H1 (cell line): ENCODE measurements around the gene NELL1. TPM values are rescaled to one million over a fixed set of nuclear protein-coding genes. Genes with fewer than 3 reads are reported as not detected.
A peak's percentile ranks its signal among the peaks of the same experiment; 100 is the strongest.

ENCODE experiments used
- CTCF ChIA-PET: fragments of 300-600 bp; sonication (Branson Sonifier 250); formaldehyde crosslinking; loops from one replicate; lab custom pipeline; 2021; ENCODE audit not compliant: partially characterized antibody; lab: Charles Lee
- POLR2A ChIA-PET: fragments of 300-600 bp; sonication (Branson Sonifier 250); formaldehyde crosslinking; loops from one replicate; lab custom pipeline; 2021; ENCODE audit warnings: inconsistent platforms; ENCODE audit not compliant: partially characterized antibody; lab: Charles Lee
- DNase-seq, 2 experiments: peaks; one replicate each; pipeline versions ENCODE4 v3.0.0 to v3.0.0-alpha.2; 2010 to 2022; ENCODE audit warnings: low spot score in 2 of 2, low read depth in 1 of 2, mixed read lengths in 1 of 2
- FAIRE-seq: peaks from 2 replicates; lab custom pipeline; 2011; peaks lifted over from hg19 to GRCh38; lab: Jason Lieb, UNC
- H2AFZ ChIP-seq: 2 replicates; pipeline ENCODE4 v1.8.1; 2012; ENCODE audit warnings: low read length, inconsistent platforms
- H2AK5ac ChIP-seq: 2 replicates; pipeline ENCODE4 v1.6.1; 2013; ENCODE audit warnings: low read depth, low read length
- H2BK120ac ChIP-seq: replicated peaks from 2 replicates; pipeline ENCODE3; 2013; ENCODE audit warnings: low read depth, low read length, inconsistent platforms
- H2BK12ac ChIP-seq: 2 replicates; pipeline ENCODE4 v1.6.1; 2013; ENCODE audit warnings: low read depth, low read length
- H2BK15ac ChIP-seq: 2 replicates; pipeline ENCODE4 v1.6.1; 2013; ENCODE audit warnings: low read length
- H2BK20ac ChIP-seq: 2 replicates; pipeline ENCODE4 v1.6.1; 2013; ENCODE audit warnings: low read length
- H2BK5ac ChIP-seq: 2 replicates; pipeline ENCODE4 v1.6.1; 2013; ENCODE audit warnings: low read depth, low read length
- H3K14ac ChIP-seq: 2 replicates; pipeline ENCODE4 v1.6.1; 2013; ENCODE audit warnings: inconsistent platforms; ENCODE audit not compliant: insufficient read length
- H3K18ac ChIP-seq: 2 replicates; pipeline ENCODE4 v1.6.1; 2013; ENCODE audit warnings: low read length; ENCODE audit errors: extremely low read depth
- H3K23ac ChIP-seq: 2 replicates; pipeline ENCODE4 v1.6.1; 2013; ENCODE audit warnings: inconsistent platforms; ENCODE audit not compliant: insufficient read length
- H3K23me2 ChIP-seq: 2 replicates; pipeline ENCODE4 v1.6.1; 2013; ENCODE audit warnings: low read depth, low read length
- H3K27ac ChIP-seq: 2 replicates; pipeline ENCODE4 v1.6.1; 2011; ENCODE audit warnings: low read depth, low read length, inconsistent platforms
- H3K27me3 ChIP-seq, 4 experiments: replicated peaks in 1 of 4; 1 replicate in 1 of 4; 2 replicates in 3 of 4; pipeline versions ENCODE4 v1.6.1 to v1.8.1; 2011 to 2013; ENCODE audit warnings: low read length in 3 of 4, mild to moderate bottlenecking in 3 of 4, inconsistent platforms in 2 of 4, mixed read lengths in 2 of 4, moderate library complexity in 1 of 4; ENCODE audit not compliant: control insufficient read depth in 3 of 4, insufficient read depth in 3 of 4; ENCODE audit errors: extremely low read depth in 1 of 4
- H3K36me3 ChIP-seq, 4 experiments: 2 replicates each; pipeline versions ENCODE4 v1.6.1 to v1.8.1; 2011 to 2013; ENCODE audit warnings: mild to moderate bottlenecking in 4 of 4, low read length in 3 of 4, moderate library complexity in 2 of 4, control low read depth in 1 of 4, inconsistent platforms in 1 of 4; ENCODE audit not compliant: insufficient read depth in 4 of 4, control insufficient read depth in 2 of 4
- H3K4ac ChIP-seq: replicated peaks from 2 replicates; pipeline ENCODE3; 2013; ENCODE audit warnings: low read length, low read depth, mixed read lengths, inconsistent platforms; ENCODE audit not compliant: insufficient read length
- H3K4me1 ChIP-seq, 4 experiments: replicated peaks in 1 of 4; 1 replicate in 1 of 4; 2 replicates in 3 of 4; pipeline versions ENCODE4 v1.6.1 to v1.8.1; 2011 to 2013; ENCODE audit warnings: low read length in 3 of 4, inconsistent platforms in 2 of 4, mixed read lengths in 1 of 4; ENCODE audit not compliant: insufficient read depth in 4 of 4, control insufficient read depth in 3 of 4
- H3K4me2 ChIP-seq, 2 experiments: 2 replicates each; pipeline versions ENCODE4 v1.6.1 to v1.8.1; 2011 to 2013; ENCODE audit warnings: low read depth in 2 of 2, low read length in 2 of 2, control low read depth in 1 of 2, inconsistent platforms in 1 of 2, mild to moderate bottlenecking in 1 of 2; ENCODE audit not compliant: insufficient read depth in 1 of 2
- H3K4me3 ChIP-seq, 4 experiments: fragments of 200-600, 300-600 bp in 1 of 4; sonication (generic), shearing (Covaris generic), sonication (Bioruptor Twin) in 1 of 4; 2 replicates each; pipeline versions ENCODE4 v1.5.1 to v1.8.1; 2011 to 2016; ENCODE audit warnings: low read length in 4 of 4, low read depth in 3 of 4, control low read depth in 2 of 4, inconsistent platforms in 2 of 4, mild to moderate bottlenecking in 2 of 4, mixed read lengths in 1 of 4, moderate library complexity in 1 of 4; ENCODE audit not compliant: insufficient read depth in 2 of 4; ENCODE audit errors: extremely low read depth in 1 of 4
- H3K56ac ChIP-seq: replicated peaks from 2 replicates; pipeline ENCODE3; 2013; ENCODE audit warnings: low read depth, mild to moderate bottlenecking, mixed read lengths, low read length, inconsistent platforms; ENCODE audit not compliant: insufficient read length
- H3K79me1 ChIP-seq: 2 replicates; pipeline ENCODE4 v1.6.1; 2013; ENCODE audit warnings: low read depth, low read length, control low read depth
- H3K79me2 ChIP-seq, 2 experiments: 2 replicates each; pipeline versions ENCODE4 v1.6.1 to v1.8.1; 2012 to 2013; ENCODE audit warnings: low read length in 2 of 2, mild to moderate bottlenecking in 2 of 2, inconsistent platforms in 1 of 2; ENCODE audit not compliant: insufficient read depth in 2 of 2, control insufficient read depth in 1 of 2
- H3K9ac ChIP-seq, 4 experiments: replicated peaks in 1 of 4; 1 replicate in 1 of 4; 2 replicates in 3 of 4; pipeline versions ENCODE4 v1.6.1 to v1.8.1; 2011 to 2013; ENCODE audit warnings: low read depth in 3 of 4, low read length in 3 of 4, control low read depth in 2 of 4, mild to moderate bottlenecking in 2 of 4, moderate library complexity in 2 of 4, inconsistent platforms in 1 of 4; ENCODE audit errors: extremely low read depth in 1 of 4
- H3K9me3 ChIP-seq, 2 experiments: 2 replicates each; pipeline versions ENCODE4 v1.6.1 to v1.8.1; 2012 to 2013; ENCODE audit warnings: mild to moderate bottlenecking in 2 of 2, moderate library complexity in 2 of 2, control low read depth in 1 of 2, inconsistent platforms in 1 of 2, low read depth in 1 of 2, low read length in 1 of 2, mixed read lengths in 1 of 2; ENCODE audit not compliant: insufficient read depth in 2 of 2
- H4K20me1 ChIP-seq, 2 experiments: replicated peaks in 1 of 2; 2 replicates each; pipeline versions ENCODE3 to v1.8.1; 2011 to 2013; ENCODE audit warnings: inconsistent platforms in 2 of 2, low read length in 2 of 2, mild to moderate bottlenecking in 1 of 2; ENCODE audit not compliant: insufficient read depth in 2 of 2, control insufficient read depth in 1 of 2
- H4K5ac ChIP-seq: 2 replicates; pipeline ENCODE4 v1.6.1; 2013; ENCODE audit warnings: low read length, low read depth, mixed read lengths, inconsistent platforms; ENCODE audit not compliant: insufficient read length
- H4K8ac ChIP-seq: 2 replicates; pipeline ENCODE4 v1.8.0; 2013; ENCODE audit warnings: mild to moderate bottlenecking, moderate library complexity, low read length, inconsistent platforms; ENCODE audit not compliant: insufficient read depth; ENCODE audit errors: extremely low read depth
- H4K91ac ChIP-seq: replicated peaks from 2 replicates; pipeline ENCODE3; 2013; ENCODE audit warnings: low read length, mixed read lengths, inconsistent platforms; ENCODE audit not compliant: insufficient read length
- POU5F1 ChIP-seq: IDR thresholded peaks from 2 replicates; pipeline ENCODE4 v1.6.1; 2011; ENCODE audit warnings: low read depth, mild to moderate bottlenecking, low read length, moderate library complexity
- RAD21 ChIP-seq, 2 experiments: IDR thresholded peaks in 1 of 2; conservative IDR thresholded peaks in 1 of 2; 2 replicates each; pipeline ENCODE4 v1.6.1; 2011; ENCODE audit warnings: low read depth in 2 of 2, low read length in 2 of 2, improper control_type of control experiment in 1 of 2, inconsistent platforms in 1 of 2, mild to moderate bottlenecking in 1 of 2, moderate library complexity in 1 of 2
- WGBS, 2 experiments: shearing (Covaris generic) in 1 of 2; methylation state at CpG; one replicate each; pipeline versions ENCODE4 v1.1.6 to v1.1.7; 2013 to 2015; ENCODE audit warnings: low lambda C conversion rate in 2 of 2, mixed read lengths in 2 of 2, inconsistent platforms in 1 of 2, low coverage in 1 of 2, missing lambda C conversion rate in 1 of 2; ENCODE audit not compliant: insufficient replicate concordance in 2 of 2, insufficient coverage in 1 of 2, insufficient read length in 1 of 2; ENCODE audit errors: extremely low coverage in 1 of 2, missing lambda C conversion rate in 1 of 2; 5-methylcytosine and 5-hydroxymethylcytosine counted together
- polyA plus RNA-seq, 7 experiments: library from polyadenylated mRNA; depleted of rRNA in 3 of 7; stranded (reverse) in 5 of 7; unstranded in 2 of 7; fragments of >200 nt in 5 of 7; fragments of 200-250 nt in 2 of 7; gene quantifications; 1 replicate in 5 of 7; 2 replicates in 1 of 7; 4 replicates in 1 of 7; pipeline versions ENCODE4 v1.2.1 to v1.2.3, GENCODE V29; 2011 to 2013; ENCODE audit warnings: missing spikeins in 2 of 7, mixed read lengths in 2 of 7
- total RNA-seq: library from RNA; stranded (reverse); fragmentation: NEBNext Ultra II Directional; extraction: Animal tissue kit (Norgen Biotek cat#: 25700); gene quantifications from 2 replicates; pipeline ENCODE4 v1.2.1, GENCODE V29; 2021

Gene NELL1
- total and polyA plus RNA-seq, 2 of the 8 experiments (the other 6 are each of a cell fraction or from before 2014, with no cell fraction given), result 0.21 TPM; not detected in 1

GRCh38 chr11:20739577-20739976 is 70.2 kb downstream of the NELL1 start:
- no peak for FAIRE-seq
- H3K23ac ChIP-seq, result no peak overlapping the region
- no peak overlapping the region for H3K27ac ChIP-seq
- no peak overlapping the region for H2BK20ac ChIP-seq
- H3K18ac ChIP-seq, result no peak overlapping the region
- CTCF ChIA-PET, result interaction anchor here (2.0 kb wide), 1 partner anchor 16 kb away, joined by 10 read pairs; no protein-coding TSS in a partner anchor
- H3K4me3 ChIP-seq, result no peak overlapping the region
- no peak overlapping the region for H3K14ac ChIP-seq
- no peaks in the 10 kb centered on the region for H3K36me3 ChIP-seq
- H3K4me1 ChIP-seq, result peaks cover 2 to 11% (median 8%) of the 10 kb centered on the region in 4 experiments; a peak in 6 of 7 replicates
- no peak overlapping the region for H3K56ac ChIP-seq
- H4K5ac ChIP-seq, result no peak overlapping the region
- no peak overlapping the region for H4K91ac ChIP-seq
- no peaks in the 10 kb centered on the region for H3K79me1 ChIP-seq
- TF ChIP-seq RAD21 (IDR thresholded peaks at IDR 0.05 in 1 of 2, conservative IDR thresholded peaks at IDR 0.05 in 1 of 2; ENCODE audit: low read depth in 2 of 2, low read length in 2 of 2), result peak in 1 of 2 experiments; percentile 28; a peak in 3 of 4 replicates
- TF ChIP-seq POU5F1, result no peak
- TF ChIP-seq, all 59 proteins: peak for 1
- no peak overlapping the region for H2BK15ac ChIP-seq
- no peaks in the 10 kb centered on the region for H3K9me3 ChIP-seq
- H2AFZ ChIP-seq, result no peak overlapping the region
- H2BK120ac ChIP-seq, result no peak overlapping the region
- H2BK12ac ChIP-seq, result no peak overlapping the region
- H3K9ac ChIP-seq, result no peak overlapping the region
- H4K20me1 ChIP-seq, result no peaks in the 10 kb centered on the region
- no peak overlapping the region for H2BK5ac ChIP-seq
- no peak for DNase-seq
- no peak overlapping the region for H4K8ac ChIP-seq
- no peaks in the 10 kb centered on the region for H3K79me2 ChIP-seq
- H3K27me3 ChIP-seq, result no peaks in the 10 kb centered on the region
- no peaks in the 10 kb centered on the region; the same call in 1 of the 2 replicates for H3K23me2 ChIP-seq
- no peak overlapping the region for H3K4me2 ChIP-seq
- 89% methylated on average over 4 of the region's 4 CpGs; no CpG with 5 or more reads in 1 of the 2 experiments for WGBS, 2 experiments
- H2AK5ac ChIP-seq, result no peak overlapping the region
- POLR2A ChIA-PET, result no interaction called here
- H3K4ac ChIP-seq, result no peak overlapping the region
